ENCODE data around the gene THRB.

The THRB gene

DNA sequence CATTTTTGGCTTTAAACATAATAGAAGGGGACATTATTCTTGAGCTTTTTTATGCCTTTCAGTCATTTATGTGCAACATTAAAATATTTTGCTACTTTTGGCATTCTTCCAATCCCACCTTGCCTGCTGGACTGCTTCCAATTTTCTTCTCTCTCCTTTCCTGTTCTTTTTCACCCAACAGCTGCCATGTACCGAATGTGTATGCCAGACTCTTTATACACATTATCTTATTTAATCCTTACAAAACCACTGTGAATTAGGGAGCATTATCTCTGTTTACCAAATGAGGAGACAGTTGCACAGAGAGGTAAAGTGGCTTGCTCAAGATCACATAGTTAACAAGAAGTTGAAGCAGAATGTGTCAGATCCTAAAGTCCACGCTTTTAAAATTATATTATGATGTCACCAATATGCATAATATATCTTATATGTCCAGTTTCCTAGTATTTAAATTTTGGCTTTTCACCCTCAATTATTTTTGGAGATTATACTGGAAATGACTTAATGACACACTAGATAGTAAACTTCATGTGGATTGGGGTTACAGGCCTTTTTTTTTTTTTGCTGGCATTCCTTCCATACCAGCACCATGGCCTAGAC is 231.5 kb downstream of the THRB start:
- no peak for DNase-seq (ENCODE audit: low spot score)

DNA sequence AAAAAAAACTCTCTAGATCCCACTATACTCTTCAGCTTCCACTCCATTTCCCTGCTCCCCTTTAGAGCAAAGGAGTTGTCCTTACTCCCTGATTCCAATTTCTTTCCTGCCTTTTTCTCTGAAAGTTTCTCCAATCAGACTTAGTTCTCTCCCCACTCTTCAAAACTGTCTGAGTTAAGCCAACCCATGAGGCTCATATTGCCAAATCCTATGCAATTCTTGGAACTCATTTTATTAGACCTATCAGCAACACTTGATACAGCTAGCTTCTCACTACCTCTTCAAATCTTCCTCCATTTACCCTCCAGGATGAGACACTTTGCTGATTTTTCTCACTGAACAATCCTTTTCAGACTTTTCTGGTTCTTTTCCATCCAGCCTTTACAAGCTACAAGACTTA is 233.1 kb downstream of the THRB start:
- DNase-seq (ENCODE audit: low spot score): no peak

DNA sequence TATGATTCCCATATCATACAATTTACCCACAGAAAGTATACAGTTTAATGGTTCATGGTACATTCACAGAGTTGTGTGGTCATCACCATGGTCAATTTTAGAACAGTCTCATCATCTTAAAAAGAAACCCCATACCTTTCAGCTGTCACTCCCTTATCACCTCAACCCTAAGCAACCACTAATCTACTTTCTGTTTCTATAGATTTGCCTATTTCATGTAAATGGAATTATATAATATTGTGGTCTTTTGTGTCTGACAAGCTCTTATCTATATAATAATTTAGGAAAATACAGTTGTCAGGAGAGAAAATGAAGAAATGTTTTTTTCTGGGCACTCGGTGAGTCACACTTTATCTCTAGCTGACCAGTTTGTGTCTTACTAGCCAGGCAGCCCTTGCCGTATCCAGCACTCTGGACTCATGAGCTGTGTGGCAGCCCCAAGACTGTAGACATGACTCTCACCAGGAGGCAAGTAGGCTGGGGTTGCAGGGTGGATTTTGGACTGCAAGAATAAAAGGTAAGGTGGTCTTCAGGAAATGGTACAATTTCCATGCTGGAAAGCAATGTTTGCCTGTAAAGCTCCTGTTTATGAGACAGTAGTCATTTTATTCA is 234.6 kb downstream of the THRB start:
- no peak for DNase-seq (ENCODE audit: low spot score)

DNA sequence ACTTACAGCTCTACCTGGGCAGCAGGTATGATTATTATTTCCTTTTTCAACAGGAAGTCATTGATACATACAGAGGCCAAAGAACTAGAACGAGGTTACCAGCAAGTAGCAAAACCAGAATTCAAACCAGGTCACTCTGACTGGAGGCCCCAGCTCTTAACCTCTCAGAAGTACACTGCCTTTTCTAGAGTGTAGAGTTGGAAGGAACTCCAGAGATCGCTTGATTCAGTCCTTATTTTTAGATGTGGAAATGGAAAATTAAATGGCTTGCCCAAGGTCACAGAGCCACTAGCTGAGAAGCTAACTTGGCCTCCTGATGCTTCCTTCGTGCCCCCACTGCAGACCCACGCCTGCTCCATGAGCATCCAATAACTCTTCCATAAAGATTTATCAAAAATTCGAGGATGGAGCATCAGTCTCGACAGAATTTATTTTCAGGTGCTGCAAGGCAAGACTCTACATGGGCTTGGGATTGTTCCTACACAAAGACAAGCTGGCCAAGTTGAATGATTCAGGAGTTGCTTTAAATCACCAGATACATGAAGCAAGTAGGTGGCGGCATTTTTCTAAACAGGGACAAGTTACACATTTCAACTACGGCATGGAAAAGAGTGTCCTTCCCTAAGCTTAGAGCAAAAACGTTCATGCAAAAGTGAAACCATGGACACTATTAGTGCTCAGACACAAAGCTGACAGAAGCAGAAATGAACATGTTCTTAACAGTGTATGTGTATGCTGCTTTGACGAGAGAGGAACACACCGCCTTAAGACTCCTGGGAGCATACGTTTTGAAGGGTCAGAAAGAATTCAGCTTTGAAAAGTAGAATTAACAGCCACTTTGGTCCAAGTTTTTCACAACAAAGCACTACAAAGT is 235.7 kb downstream of the THRB start:
- no peak for DNase-seq (ENCODE audit: low spot score)

DNA sequence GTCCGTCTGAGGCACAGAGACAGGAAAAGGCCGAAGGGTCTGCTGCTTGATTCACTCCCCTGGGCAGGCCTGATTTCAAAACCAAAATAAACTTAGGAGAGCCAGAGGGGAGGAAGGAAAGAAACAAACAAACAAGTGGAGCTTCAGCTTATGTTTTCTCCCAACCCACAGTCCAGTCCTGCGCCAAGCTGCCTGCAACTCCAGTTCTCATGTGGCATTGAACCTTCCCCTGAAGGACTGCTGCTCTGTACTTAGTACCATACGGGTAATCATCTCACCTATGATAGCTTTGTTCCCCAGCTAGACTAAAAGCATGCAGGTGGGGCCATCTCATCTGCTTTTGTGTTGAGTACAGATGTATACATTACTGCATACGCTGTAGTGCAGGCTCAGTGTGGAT is 236.4 kb downstream of the THRB start:
- no peak for DNase-seq (ENCODE audit: low spot score)

DNA sequence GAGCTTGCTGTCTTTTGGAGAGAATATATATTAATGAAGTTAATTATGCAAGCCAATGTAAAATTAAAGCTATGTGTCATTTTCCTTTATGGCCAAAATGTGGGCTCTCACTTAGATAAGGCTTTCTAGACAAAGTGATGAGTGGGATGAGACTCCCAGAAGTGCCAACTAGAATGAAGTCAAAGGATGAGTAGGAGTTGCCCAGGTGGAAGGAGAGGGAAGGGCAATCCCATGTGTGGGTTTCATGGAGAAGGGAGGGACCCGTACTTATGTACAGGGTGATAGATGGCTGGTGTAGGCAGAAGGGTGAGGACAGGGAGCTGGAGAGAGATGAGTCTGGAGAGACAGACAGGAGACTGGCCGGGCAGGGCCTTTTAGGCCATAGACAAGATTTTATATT is 239.2 kb downstream of the THRB start:
- no peak for DNase-seq (ENCODE audit: low spot score)

DNA sequence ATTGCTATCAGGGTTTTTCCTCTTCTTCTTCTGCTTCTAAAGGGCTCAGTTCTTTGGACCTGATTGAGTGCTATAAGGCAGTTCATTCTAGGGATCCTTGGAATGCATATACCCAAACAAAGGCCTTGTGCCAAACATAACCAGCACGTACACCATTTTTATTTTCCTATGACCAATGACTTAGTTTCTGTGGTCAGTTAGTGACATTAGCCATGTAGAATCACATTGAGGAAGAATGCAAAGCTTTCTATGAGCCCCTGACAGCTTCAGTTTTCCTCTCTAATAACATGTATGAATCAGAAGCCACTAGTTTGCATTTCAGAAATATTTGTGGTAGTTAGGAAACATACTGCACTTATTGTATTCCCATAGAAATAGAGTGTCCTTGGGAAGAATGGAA is 240.0 kb downstream of the THRB start:
- no peak for DNase-seq (ENCODE audit: low spot score)

DNA sequence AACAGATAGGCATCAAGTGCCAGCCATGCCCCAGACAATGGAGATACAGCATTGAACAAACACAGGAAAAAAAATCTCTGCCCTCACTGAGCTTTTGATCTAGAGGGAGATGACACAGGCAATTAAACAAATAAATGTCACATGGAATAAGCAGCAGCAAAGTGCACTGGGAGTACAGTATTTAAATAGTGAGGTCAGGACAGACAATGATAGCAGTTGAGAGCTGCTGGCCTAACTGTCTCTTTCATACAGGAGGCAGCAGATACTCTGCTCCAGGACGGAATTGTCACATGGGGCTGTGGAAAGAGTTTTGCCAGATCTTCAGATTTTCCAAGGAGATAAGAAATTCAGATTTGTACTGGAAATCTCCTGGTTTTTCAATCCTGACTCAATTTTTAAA is 241.3 kb downstream of the THRB start:
- DNase-seq (ENCODE audit: low spot score): no peak

DNA sequence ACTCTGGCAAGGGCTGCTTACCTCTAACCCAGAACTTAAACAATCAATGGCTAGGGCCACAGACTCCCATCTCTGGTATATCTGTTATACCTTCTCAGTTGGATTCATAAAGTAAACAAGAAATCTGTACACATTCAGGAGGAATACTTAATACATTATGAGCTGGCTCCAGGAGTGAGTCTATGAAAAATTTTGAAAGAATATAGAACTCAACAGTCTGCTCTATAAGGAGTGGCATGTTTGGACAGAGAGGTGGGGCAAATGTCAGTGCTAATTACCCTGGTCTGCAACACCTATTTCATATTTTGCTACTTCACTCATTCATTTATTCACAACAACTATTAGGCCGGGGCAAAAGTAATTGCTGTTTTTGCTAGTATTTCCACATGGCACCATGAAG is 245.1 kb downstream of the THRB start:
- no peak for DNase-seq (ENCODE audit: low spot score)

DNA sequence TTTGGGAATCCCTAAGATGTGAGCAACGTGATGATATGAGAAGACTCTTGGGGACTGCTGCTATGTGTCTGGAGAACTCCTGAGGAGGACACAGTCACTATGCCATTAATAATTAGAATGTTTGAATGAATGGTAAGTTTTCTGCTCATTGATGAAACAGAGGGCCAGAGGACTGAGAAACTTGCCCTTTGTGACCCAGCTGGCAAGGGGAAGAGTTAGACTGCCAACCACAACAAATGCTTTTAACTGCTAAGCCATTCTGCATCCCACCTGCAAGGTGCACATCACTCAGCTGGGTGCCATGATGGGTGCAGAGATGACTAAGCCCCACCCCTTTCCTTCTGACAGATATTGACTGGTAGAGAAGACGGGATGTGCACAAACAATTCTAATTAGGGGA is 249.6 kb downstream of the THRB start:
- no peak for DNase-seq (ENCODE audit: low spot score)

DNA sequence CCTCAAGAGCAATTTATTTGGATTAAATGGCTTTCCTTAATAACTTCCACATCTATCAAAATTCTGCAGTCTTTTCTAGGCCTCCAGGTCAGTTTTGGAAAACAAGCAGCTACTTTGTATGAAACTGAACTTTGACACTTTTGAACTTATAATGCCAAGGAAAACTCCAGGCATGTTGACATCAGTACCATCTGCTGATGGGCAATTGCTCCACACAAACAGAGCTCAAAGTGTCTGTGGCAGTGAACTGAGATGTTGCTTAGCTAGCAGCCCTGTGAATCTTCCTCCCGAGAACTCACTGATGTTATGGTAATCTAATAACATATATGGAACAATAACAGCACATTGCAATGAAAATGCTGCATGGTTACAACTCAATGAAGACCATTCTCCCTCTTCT is 250.2 kb downstream of the THRB start:
- DNase-seq (ENCODE audit: low spot score): no peak

DNA sequence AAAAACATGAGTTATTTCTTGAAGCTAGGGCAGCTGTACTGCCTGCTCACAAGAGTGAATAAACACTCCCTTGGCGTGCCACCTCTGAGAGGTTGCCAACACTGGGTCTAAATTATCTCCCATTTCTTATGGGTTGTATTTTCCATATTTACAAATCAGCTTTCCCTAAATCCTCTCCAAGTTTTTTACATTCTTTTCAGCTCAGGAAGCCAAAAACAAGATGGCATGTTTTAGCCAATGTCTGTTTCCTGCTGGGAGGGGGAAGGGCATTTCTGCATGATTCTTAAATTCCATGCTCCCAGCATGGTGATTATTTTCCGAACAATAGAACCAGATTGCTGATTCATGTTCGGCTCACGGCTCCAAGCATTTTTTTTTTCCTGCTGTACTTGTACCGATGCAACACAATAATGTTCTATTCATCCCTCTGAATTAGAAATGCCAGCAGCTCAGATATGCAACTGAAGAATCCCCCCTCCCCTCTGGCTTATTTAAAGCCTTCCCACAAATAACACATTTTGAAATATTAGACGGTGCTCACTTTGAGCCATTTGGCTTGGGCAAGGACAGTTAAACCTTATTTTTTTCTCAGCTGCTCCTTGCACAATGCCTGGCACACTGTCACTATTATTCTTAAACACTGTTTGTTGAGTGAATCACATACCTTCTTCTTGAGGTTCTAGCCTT is 252.5 kb downstream of the THRB start:
- DNase-seq (ENCODE audit: low spot score): no peak

DNA sequence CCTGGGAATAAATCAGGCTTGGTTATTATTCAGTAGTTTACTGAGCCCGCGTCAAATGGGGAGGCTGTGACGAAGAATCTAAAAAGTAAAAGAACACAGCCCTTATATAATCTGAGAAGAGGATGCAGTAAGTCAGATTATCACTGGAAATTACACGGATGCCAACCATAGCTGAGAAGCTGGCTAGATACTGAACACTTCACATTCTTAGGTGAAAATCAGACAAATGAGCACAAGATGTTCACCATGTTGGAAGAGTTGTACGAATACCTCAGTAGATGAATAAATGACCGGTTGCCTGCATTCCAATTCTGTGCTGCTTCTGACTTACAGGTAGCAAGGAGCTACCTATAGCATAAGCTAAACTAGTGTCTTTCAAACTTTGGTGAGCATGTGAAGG is 254.3 kb downstream of the THRB start:
- DNase-seq (ENCODE audit: low spot score): no peak

DNA sequence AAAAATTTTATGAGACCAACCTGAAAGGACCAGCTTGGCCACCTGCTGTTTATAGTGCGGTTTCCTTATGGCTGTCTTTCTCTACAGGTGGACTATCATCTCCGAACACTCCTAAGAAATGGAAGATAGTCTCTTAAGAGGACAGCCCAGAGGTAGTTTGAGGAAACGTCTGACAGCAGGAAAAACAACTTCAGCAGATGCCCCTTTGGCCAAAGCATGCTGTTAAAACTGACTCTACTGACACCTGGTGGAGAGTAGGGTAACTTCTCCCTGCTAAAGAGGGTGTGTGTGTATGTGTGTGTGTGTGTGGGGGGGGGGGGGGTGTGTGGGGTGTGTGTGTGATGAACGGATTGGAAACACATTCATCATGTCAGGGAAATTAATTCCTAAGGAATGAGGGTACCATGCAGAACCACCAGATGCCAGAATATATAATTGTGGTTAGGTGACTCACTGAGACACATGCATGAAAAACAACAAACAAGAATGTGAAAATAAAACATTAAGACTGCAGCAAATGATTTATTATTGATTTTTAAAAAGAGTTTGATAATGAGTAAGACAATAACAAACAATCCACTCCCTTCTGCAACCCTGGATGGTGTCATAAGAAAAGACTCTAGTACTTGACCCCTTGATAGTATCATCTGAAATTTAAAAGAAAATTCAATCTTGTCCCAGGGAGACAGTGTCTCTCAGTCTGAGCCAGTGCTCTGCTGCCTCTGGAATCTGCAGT is 256.5 kb downstream of the THRB start:
- peak; percentile 71 for DNase-seq (ENCODE audit: low spot score)

DNA sequence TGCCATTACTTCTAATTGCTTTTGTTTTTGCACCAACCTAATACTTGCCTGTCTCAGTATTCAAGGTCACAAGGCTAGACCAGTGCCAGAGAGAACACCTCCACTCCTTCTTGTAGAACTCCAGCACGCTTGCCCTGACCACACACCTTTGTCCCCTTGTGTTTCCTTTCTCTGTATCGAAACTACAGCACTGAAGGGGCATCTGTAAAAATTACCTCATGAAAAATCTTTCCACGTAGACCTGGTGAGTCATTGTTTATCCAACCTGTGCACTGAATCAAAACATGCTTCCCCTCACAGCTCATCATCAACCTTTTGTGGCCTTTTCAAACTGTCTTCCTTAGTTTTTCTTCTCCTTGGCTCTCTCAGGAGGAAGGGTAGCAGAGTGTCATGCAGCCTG is 259.5 kb downstream of the THRB start:
- no peak for DNase-seq (ENCODE audit: low spot score)

DNA sequence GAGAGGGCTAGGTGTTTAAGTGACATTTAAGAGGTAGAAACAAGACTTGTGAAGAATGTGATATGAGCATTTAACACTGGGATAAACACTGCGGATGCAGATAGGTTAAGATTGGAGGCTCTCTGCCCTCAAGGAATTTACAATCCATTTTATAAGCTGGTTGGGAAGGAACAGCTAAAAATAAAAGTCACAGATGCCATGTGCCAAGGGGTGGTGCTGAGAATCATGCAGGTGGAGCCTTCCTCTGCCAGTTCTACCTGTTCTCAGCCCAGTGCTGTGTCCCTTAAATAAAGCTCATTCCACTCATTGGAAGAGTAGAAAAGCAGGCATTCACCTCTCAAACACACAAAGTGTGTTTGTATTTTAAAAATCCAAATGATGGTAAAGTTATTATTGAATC is 261.9 kb downstream of the THRB start:
- DNase-seq (ENCODE audit: low spot score): no peak

DNA sequence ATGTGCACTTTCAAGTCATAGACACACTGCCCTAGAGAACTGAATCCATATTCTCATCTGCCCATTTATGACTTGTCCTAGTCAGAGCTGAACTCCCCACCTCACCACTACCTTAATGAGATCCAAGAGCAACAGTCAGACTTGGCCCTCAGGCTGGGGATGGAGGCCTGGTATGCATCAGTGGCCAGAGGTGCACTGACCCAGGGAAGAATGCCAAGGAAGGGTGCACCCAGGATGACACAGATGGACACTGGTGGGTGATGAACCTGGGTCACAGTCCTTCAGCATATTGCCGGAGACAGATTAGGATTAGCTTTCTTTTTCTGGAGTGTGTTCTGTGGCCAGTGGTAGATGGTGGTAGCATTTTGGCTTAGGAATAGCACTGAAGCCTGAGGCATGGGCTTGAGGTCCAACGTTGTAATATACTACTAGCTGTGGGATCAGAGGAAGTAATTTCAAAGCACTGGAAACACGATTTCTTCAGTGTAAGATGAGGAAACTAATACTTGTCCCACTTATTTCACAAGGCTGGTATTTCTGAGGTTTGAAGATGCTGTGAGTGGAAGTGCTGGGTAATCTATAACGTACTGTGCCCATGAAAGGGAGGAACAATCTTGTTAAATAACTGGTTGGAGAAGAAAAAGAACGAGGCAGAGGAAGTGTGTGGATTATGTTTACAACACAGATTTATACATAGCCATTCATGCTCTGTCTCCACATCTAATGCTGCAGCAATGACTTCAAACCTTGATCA is 265.0 kb downstream of the THRB start:
- DNase-seq (ENCODE audit: low spot score): no peak

DNA sequence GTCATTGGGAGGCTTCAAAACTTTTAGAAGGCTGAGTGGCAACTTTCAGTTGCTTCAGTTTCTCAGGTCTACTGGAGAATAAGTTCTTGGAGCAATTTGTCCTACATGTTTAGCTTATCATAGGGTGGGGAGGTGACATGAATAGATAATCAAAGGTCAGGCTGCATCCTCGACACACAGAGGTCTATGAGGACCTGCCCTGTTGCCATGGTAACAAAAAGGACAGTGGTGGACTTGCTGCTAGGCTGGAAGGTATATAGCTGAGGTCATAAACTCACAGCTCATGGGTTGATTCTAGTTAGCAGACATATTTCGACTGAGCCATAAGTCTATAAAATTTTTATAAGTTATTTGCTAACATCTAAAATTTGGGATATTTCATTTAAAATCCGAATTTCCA is 267.0 kb downstream of the THRB start:
- DNase-seq (ENCODE audit: low spot score): no peak

DNA sequence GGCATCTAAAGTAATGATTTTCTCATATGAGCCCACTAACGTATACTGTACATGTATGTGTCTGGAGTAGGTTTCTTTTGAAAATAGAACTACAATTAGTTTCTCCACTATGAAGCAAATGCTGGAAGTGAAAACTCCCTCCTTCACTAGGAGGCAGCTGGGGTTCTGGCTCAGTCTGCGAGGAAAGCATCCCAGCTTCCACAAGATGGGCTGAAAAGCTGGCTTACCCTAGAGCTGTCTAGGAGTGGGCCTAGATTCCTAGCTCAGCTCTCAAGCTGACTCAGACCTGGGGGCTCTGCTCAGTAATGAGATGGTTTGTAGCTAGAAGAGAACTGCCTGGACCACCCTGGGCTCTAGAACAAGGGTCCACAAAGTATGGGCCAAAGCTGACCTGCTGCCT is 268.3 kb downstream of the THRB start:
- DNase-seq (ENCODE audit: low spot score): no peak

DNA sequence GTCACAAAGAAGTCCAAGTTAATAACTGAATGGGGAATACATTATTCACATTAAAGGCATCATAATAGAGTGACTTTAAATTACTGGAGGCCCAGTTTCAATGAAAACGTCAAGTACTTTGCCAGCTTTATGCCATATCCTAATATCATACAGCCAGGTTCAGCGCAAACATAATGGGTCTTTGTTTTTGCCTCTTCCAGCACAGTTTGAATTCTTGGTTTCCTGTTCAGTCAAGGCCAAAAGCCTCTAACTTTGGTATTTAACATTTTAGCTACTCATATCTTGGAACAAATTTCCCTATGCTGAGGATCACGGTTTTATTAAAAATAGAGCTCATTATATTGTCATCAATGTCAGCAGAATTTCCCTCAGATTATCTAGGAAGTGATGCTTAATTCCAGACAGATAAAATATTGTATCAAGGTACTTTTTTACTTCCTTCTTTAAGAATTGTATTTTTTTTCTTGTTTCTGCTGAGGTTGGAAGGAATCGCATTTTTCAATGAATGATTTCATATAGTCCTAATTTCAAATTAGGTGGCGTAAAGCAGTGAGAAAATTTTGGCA is 269.2 kb downstream of the THRB start:
- no peak for DNase-seq (ENCODE audit: low spot score)
